NCI-H2196 (cell line): ENCODE results near the gene SREK1.
"Not testable (repeated sequence)": the region's sequence is repeated elsewhere in the genome, so short reads cannot be mapped to it uniquely, and the experiment has no call there.

Experiments used
- DNase-seq: peaks from one replicate; lab custom pipeline; 2025; ENCODE audit not compliant: unreplicated experiment; lab: John Stamatoyannopoulos, UW

Gene SREK1, protein sequence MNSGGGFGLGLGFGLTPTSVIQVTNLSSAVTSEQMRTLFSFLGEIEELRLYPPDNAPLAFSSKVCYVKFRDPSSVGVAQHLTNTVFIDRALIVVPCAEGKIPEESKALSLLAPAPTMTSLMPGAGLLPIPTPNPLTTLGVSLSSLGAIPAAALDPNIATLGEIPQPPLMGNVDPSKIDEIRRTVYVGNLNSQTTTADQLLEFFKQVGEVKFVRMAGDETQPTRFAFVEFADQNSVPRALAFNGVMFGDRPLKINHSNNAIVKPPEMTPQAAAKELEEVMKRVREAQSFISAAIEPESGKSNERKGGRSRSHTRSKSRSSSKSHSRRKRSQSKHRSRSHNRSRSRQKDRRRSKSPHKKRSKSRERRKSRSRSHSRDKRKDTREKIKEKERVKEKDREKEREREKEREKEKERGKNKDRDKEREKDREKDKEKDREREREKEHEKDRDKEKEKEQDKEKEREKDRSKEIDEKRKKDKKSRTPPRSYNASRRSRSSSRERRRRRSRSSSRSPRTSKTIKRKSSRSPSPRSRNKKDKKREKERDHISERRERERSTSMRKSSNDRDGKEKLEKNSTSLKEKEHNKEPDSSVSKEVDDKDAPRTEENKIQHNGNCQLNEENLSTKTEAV

DNA sequence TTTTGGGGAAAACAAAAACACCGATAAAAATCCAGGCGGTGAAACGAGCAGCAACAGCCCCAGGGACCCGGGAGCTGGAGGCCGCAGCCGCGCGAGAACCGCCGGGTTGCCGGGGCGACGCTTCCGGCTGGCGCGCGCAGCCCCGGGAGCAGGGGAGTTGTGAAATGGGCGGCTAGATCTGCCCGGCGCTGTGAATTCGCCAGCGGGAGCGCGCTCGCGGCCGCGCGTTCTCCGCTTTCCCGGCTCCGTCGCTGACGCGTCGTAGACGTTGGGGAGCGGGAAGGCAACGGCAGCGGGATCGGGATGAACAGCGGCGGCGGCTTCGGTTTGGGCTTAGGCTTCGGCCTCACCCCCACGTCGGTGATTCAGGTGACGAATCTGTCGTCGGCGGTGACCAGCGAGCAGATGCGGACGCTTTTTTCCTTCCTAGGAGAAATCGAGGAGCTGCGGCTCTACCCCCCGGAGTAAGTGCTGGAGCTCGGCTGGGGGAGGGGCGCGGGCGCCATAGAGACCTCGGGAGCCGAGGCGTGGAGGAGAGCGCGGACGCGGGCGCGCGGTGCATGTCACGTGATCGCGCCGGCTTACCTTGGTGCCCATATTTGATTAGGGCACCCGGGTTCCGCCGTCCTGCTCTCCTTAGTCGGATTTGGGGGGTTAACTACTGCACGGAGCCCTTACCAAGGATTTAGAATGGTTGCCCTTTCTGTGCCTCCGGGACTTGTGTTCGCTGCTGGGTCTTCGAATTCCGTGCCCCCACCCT lies at the start of gene SREK1:
TSS of gene SREK1 (plus strand) at position 227 of the 760 bp plus-strand sequence. CDS start at position 304, 77 bp downstream.
- peak; percentile 85 for DNase-seq

DNA sequence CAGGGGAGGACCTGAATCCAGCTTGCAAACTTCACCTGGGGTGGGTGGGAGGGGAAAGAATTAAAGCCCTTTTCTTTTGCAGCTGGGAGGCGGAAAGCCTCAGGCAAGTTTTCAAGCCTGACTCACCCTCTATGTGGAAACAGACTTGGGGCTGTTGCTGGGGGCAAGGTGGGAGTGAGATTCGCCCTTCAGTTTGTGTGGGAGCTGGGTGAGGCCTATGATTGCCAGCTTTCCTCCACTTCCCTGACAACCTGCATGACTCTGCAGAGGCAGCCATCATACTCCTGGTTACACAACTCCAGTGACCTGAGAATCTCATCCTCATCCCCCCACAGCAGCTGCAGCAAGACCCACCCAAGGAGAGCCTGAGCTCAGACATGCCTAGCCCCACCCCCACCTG lies 43.2 kb upstream of the SREK1 start:
- DNase-seq = no peak

DNA sequence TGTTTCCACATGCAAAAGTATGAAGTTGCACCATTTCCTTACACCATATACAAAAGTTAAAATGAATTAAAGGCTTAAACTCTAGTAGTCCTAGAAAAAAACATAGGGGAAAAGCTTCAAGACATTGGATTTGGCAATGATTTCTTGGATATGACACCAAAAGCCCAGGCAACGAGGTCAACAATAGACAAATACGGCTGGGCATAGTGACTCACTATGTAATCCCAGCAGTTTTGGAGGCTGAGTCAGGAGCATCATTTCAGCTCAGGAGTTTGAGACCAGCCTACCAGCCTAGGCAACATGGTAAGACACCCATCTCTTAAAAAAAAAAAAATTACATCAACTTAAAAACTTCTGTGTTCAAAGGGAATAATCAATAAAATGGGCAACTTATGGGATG lies 30.9 kb upstream of the SREK1 start:
- DNase-seq = no peak

DNA sequence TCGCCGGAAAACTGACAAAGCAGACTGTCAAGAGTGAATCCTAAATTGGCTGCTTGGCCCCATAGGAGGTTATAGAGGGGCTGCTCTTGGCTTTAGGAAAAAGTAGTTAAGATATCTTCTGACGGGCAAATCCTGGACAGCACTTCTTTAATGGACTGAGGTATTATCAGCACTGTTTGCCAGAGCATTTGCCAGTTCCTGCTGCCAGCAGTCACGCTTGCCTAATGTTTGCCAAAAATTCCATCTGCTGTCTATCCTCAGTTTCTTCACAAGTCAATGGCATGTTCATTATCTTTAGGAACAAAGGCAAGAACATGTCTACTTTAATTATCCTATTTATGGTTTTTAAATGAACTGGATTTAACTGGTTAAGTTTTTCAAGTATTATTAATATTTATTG lies 25.8 kb upstream of the SREK1 start:
- DNase-seq = no peak

DNA sequence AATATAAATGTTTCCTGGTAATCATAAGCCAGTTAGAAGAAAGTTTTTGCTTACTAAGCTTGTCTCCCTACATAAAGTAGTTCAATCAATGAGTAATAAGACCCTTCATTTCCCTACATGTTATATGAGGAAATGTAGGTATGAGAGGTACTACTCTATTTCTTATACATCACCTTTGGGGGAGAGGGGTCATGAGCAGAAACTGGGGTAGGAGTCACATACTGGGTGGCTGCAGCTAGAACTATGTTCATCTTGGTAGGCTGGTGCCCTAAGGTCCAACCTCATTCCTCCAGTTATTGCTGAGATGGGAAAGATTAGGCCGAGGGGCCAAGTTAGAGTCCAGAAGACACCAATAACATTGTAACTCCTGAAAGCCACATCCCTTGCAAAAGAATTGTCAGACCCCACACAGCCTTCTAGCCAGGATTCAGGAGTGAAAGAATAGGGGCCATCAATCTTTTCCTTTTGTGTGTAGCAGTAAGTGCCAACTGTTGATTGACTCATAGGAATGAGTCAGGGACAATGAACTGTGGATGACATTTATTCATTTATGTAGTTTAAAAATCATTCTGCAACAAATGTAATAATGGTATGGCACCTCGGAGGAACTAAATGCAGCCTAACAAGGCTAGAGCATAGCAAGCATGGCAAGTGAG lies 21.6 kb upstream of the SREK1 start:
- no peak for DNase-seq

DNA sequence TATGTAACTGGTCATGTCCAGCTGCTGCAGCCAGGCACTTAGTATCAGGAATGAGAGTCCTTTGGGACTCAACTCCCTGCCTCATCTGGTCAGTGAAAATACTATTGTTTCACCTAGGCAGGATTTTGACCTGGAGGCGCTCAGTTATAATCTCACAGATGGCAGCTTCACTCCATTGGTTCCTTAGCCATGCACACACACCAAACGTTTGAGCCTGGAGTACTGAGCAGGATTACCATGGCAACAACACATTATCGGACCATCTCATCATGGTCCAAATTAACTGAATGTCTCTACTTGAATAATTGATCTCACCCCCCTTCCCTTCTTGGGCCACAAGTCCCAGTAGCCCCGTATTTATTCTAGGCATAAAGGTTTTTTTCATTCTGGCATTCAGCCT lies 15.0 kb upstream of the SREK1 start:
- no peak for DNase-seq

DNA sequence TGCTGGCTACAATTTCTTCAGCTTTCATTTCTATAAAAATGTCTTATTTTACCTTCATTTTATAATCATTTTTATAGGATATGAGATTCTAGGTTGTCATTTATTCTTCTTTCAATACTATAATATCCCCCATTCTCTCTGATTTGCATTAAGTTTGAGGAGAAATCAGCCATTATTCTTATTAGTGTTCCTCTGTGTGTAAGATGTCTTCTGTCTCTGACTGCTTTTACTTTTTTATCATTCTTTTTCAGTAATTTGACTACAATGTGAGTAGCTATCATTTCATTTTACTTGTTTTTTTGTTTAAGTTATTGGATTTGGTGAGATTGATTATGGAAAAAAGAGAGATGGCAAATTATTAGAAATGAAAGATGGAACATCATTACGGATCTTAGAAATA lies 13.6 kb upstream of the SREK1 start:
- DNase-seq = no peak

DNA sequence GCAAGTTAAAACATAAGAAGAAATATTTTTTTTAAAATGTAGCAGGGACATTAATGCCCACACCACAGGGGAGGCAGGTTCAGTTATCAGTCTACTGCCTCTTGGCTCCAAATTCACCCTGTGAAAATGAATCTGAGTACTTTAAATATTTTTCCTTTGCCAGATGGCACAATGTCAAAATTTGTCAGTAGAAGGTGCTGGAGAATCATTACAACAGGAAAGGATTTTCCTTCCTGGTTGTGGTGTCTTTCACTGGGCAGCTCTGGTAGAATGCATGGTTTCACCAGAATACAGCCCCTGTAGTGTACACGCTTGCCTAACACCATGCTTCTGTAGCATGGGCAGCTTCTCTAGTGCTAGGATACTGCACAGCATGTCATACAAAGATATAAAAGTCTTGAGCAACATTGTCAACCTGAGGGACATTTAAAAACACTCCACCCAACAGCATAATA lies 9.7 kb upstream of the SREK1 start:
- DNase-seq = peak; percentile 38

DNA sequence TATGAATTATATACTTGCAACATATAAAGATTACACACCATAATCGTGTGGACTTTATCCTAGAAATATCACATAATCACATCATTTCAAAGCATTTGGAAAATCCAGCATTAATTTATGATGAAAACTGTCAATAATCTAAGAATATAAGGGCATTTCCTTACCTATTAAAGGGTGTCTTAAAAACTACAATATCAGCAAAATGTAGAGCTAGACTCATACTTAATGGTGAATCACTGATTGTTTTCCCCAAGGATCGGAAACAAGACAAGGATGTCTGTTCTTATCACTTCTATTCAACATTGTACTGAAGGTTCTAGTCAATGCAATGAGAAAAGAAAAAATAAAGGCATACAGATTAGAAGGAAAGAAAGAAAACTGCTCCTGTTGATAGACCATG lies 8.0 kb upstream of the SREK1 start:
- no peak for DNase-seq

DNA sequence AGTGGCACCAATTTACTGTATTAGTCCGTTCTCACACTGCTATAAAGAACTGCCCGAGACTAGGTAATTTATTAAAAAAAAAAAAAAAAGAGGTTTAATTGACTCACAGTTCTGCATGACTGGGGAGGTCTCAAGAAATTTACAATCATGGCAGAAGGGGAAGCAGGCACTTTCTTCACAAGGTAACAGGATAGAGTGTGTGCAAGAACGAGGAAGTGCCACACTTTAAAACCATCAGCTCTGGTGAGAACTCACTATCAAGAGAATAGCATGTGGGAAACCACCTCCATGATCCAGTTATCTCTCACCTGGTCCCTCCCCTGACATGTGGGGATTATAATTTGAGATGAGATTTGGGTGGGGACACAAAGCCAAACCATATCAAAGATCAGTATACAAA lies 7.2 kb upstream of the SREK1 start:
- DNase-seq = not testable (repeated sequence)

DNA sequence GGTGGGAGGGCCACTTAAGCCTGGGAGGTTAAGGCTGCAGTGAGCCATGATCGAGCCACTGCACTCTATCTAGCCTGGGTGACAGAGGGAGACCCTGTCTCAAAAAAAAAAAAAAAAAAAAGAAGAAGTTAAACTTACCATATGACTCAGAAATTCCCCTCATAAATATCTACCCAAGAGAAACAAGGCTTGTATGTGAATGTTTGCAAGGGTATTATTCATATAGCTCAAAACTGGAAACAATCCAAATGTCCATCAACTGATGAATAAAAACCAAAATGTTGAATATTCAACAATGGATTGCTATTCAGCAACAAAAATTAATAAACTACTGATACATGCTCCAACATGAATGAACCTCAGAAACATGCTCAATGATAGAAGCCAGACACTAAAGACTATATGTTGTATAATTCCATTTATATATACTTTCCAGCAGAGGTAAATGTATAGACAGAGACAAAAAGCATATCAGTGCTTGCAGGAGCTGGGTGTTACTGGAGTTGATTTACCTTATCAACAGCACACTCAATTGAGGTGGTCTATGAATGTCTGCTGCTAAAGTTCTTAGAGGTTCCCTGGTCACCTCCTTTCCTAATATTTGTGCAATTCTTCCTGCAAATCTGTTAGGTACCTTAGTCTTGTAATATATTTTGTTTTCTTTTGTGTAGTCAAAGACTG lies 5.3 kb upstream of the SREK1 start:
- no peak for DNase-seq

DNA sequence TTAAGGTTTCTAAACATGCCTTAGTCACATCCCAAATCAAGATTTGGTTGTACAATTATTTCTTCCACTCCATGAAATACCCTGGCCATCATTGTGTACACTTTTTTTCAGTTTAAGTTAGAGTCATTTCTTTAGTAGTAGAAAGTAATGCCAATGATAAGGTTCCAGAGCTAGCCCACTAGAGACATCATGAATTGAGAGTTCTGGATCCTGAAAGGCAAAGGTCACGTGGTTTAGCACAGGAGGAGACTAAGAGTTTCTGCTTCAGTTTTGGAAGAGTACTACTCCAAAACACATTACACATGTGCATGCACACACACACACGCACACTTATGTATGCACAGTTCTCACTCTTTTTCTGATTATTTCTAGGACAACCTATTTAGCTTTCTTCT lies 4.8 kb upstream of the SREK1 start:
- DNase-seq = no peak

DNA sequence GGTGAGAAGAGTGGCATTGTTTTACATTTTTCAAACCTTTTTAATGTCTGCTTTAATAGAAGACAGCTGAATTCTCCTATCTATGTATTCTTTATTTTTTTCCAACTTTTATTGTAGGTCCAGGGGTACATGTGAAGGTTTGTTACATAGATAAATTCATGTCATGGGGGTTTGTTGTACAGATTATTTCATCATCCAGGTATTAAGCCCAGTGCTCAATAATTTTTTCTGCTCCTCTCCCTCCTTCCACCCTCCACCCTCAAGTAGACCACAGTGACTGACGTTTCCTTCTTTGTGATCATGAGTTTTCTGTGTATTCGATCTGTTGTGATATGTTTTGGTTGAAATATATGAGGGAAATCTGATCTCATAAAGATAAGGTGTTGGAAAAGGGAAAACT lies 1.7 kb upstream of the SREK1 start:
- DNase-seq = no peak

DNA sequence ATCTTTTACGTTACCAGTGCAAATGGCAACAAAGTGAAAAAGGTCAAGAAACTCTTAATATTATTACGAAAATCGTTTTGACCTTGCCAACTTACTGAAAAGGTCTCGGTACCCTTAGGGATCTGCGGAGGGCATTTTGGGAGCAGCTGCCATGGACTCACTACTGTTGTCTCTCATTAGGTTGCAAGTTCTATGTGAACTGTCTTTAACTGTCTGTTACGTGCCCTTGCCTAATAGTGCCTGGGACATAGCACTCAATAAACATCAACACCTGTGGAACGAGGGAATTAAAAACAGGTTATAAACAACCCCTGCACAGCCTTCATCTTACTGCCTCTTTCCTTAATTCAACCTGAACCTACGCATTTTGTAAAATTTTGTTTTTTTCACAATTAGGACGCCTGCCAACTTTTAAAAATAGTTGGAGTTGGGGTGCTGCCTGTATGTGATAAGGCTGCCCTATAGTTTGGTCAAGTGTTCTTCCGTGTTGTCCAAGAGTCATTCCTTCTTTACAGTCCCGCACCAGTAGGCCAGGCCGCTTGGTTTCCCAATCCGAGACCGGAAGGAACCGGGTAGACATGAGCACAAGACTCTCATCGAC lies 527 bp upstream of the SREK1 start:
- no peak for DNase-seq

DNA sequence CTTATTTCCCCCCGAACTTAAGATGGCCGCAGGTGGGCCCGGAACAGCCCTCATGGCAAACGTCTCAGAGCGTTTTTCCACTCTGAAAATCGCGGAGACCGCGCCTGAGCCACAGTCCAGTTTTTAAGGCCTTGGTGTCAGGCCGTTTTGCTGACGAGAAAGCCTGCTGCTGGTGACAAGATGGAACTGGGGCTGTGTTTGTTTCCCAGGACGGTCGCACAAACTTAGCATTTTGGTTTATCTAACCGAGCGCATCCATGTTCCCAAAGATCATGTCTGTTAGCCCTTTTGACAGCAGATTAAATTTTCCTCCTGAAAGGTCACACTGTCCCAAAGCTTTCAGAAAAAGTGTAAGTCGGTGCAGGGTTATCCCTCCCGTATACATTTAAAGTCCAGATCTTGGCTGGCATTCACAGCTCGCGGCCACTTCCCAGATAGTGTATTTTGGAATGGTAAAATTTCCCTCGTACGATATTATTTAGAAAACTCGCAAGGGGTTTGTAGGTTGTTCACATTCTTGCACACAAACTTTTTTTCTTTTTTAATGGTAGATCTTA lies 812 bp downstream of the SREK1 start:
- no peak for DNase-seq

DNA sequence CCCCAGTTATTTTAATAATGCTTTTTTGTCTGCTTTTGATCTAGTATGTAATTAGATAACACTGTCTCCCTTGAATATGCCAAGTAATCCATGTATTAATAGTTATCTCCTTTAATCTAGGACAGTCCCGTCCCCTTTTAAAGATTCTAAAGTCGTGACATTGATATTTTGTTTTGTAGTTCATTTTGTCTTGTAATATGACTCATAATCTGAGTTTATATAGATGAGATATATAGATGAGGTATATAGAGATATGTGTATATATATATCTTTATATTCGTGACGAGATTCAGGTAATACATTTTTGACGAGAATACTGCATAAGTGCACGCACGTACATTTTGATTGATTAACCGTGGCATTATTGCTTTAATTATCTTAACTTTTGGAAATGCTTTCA lies 1.6 kb downstream of the SREK1 start:
- DNase-seq = no peak

DNA sequence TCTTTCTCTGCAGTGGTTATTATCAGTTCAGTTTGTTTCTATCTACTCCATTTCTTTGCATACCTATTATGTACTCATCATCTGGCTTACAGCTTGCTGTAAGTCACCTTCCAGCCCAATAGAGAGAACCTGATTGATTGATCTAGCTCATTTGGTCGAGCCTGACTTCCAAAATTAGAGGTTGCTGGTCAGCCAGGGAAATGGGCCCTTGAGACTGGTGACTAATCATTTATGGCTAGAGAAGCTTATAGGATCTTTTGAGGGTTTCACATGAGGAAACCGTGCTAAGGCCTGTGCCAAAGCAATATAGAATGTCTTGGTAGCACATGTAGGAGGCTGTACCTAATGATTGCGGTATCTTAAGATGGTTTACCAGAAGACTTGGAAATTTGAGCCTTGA lies 5.8 kb downstream of the SREK1 start:
- no peak for DNase-seq

DNA sequence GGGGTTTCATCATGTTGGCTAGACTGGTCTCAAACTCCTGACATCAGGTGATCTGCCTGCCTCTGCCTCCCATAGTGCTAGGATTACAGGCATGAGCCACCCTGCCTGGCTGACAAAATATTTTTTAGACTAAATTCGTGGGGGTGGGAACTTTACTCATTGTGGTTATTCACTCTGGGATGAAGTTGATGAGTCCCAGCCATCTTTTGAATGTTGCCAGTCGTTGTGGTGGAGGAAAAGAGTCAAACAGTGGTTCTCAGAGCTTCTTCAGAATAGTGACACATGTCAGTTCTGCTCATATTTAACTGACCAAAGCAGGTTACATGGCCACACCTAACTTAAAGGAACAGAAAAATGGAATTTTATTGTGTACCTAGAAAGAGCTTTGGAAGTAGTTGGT lies 6.9 kb downstream of the SREK1 start:
- no peak for DNase-seq

DNA sequence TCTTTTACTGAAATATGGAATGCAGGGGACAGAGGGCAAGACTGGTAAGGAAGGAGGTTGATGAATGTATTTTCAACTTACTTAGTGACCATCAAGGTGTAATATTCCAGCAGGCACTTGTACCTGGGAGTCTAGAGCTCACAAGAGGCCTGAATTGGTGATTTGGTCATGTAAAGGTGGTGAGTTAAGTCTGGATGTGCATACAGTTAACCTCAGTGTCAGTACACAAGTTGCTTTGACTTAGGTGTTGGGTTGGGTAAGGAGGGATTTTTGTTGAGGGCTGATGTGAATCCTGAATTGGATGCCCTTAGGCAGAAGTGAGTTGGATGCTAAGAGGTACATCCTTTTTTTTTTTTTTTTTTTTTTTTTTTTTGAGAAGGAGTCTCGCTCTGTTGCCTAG lies 7.4 kb downstream of the SREK1 start:
- no peak for DNase-seq

DNA sequence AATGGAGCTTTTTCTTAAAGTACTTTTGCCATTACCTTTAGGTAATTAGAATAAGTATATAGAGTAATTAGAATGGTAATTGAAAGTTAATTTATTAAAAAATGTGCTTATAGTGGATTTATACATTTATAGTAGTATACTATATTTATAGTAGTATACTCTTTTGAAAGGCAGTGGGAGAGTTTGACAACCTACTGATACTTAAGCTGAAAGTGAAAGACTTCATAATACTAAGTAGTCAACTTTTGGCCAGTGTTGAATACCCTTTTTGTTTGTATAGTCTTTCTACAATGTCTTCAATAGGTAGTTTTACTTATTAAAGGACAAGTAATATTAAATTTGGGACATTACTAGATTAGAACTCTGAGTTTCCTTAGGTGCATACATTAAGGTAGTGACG lies 12.9 kb downstream of the SREK1 start:
- DNase-seq = no peak
